ENCODE data around the gene EPHB1.
"Not testable (repeated sequence)": the region's sequence is repeated elsewhere in the genome, so short reads cannot be mapped to it uniquely, and the experiment has no call there.

Gene EPHB1

DNA sequence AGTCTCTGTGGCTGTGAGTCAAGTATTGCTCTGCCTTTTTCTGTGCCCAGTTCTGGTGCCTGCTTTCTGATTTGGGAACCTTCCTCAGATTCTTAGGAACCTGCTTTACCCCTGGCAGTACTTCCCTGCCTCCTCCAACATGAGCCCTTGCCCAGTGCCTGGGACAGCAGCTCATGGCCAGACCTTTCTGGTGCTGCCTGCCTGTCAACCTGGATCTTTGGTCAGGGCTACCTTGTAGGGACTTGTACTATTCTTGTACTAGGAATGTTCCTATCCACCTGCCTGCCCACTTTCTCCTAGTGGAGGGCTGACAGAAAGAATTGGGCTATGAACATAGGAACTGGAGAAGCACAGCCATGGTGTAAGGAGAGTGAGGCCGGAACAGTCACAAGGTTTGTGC lies 28.8 kb upstream of the EPHB1 start:
- intact Hi-C loops (cut with micrococcal nuclease), result no loop called here
- Mint-ChIP-seq H3K9me3 (no peaks in the 10 kb centered on the region), H3K36me3 (ENCODE audit: low read depth) (no peaks in the 10 kb centered on the region), H3K27ac (no peak overlapping the region), H3K4me1 (ENCODE audit: low read depth) (no peaks in the 10 kb centered on the region), H3K4me3 (no peak overlapping the region), H3K27me3 (no peaks in the 10 kb centered on the region)

DNA sequence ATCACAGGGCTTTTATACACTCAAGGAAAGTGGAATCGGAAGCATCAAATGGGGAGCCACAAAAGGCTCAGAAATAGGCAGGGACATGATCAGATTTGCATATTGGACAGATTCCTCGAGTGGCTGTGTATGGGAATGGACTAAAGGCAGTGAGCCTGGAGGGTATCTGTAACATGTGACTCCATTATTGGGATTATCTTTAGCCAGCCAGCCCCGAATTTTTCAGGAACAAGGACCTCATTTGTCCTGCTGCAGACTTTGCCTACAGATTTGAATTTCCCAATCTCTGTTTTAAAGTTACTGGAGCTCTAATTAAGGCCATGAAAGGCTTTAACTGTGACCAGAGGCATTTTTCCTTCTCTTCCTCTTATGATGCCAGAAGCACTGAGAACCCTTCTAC lies 26.9 kb upstream of the EPHB1 start:
- no peaks in the 10 kb centered on the region for H3K36me3 Mint-ChIP-seq (ENCODE audit: low read depth)
- no peak overlapping the region for H3K4me3 Mint-ChIP-seq
- H3K4me1 Mint-ChIP-seq (ENCODE audit: low read depth), result no peaks in the 10 kb centered on the region
- no peaks in the 10 kb centered on the region for H3K27me3 Mint-ChIP-seq
- H3K9me3 Mint-ChIP-seq, result no peaks in the 10 kb centered on the region
- intact Hi-C loops (cut with micrococcal nuclease), result no loop called here
- H3K27ac Mint-ChIP-seq, result no peak overlapping the region

DNA sequence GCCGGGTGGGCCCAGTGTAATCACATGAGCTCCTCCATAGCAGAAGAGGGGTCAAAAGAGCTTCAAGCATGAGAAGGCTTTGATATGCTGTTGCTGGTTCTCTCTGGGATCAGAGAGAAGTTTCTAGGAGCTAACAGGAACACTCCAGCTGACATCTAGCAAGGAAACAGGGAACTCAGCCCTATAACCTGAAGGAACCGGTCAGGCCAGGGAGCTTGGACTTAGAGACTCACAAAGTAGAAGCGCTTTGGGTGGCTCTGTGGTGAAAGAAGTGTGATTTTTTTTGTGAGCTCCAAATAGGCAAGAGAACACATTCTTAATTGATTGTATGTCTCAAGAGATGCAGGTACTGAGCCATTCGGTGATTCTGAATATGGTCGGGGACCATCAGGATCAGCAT lies 26.2 kb upstream of the EPHB1 start:
- Mint-ChIP-seq H3K27ac (no peak overlapping the region), H3K36me3 (ENCODE audit: low read depth) (no peaks in the 10 kb centered on the region), H3K9me3 (no peaks in the 10 kb centered on the region), H3K27me3 (no peaks in the 10 kb centered on the region), H3K4me3 (no peak overlapping the region), H3K4me1 (ENCODE audit: low read depth) (no peaks in the 10 kb centered on the region)
- intact Hi-C loops (cut with micrococcal nuclease), result no loop called here

DNA sequence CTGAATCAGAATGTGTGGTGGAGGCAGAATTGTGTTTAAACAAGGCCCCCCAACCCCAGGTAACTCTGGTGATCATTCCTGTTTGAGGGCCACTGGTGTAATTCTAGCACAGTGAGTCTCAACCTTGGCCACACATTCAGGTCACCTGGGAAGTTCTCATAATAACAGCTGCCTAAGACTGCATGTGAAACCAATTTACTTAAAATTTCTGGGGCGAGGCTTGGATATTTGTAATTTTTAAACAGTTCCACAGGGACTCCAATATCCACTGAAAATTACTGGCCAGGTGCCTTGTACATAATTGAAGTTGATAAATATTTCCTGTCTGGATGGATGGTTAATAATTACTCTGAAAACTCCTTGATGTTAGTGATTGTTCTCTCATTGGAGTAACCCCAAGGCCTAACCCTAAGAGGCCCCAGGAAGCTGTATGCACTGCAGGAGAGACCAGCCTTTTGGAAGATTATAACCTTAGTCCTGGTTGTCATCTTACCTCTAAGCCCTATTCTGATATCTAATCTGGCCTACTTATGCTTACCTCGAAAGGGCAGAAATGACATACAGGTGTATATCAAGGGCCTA lies 25.7 kb upstream of the EPHB1 start:
- no peaks in the 10 kb centered on the region for H3K27me3 Mint-ChIP-seq
- H3K4me1 Mint-ChIP-seq (ENCODE audit: low read depth), result no peaks in the 10 kb centered on the region
- H3K4me3 Mint-ChIP-seq, result no peak overlapping the region
- H3K9me3 Mint-ChIP-seq, result no peaks in the 10 kb centered on the region
- no peak overlapping the region for H3K27ac Mint-ChIP-seq
- intact Hi-C loops (cut with micrococcal nuclease), result no loop called here
- H3K36me3 Mint-ChIP-seq (ENCODE audit: low read depth), result no peaks in the 10 kb centered on the region

DNA sequence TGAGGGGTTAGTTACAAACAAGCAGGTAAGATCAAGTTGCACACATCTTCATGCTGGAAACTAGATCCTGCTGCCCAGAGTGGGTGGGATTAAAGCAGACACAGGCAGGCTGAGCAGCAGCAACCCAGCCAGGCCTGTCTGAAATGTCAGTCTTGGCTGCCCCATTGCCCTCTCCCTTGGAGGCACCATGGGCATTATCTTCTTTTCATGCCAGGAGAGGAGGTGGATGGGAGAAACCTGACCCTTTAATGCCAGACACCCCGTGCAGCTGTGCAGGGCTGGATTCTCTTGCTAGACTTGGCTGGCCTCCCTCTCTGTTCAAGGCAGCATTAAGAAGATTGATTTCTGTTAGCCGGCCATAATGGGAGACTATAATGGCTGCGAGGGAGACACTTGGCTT lies 23.0 kb upstream of the EPHB1 start:
- Mint-ChIP-seq H3K36me3 (ENCODE audit: low read depth) (no peaks in the 10 kb centered on the region), H3K4me1 (ENCODE audit: low read depth) (no peaks in the 10 kb centered on the region)

DNA sequence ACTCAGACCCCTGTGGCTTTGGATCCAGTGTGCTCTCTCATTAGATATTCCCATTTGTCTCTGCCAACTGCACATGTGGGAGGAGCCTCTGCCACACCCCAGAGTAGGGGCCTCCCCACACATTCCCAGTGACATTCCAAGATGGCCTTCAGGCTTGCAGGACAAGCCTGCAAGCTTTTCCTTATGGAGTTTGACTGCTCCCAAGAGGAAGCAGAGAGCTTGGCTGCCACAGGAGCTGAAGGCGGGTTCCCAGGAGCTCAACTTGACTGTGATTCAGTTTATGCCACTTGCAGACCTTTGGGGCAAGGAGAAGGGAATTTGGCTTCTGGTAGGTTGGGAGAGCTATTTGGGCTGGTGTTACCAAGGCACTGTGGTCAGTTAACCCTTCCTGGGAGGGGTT lies 22.5 kb upstream of the EPHB1 start:
- no peaks in the 10 kb centered on the region for H3K27me3 Mint-ChIP-seq
- H3K9me3 Mint-ChIP-seq, result no peaks in the 10 kb centered on the region
- H3K4me3 Mint-ChIP-seq, result no peak overlapping the region
- intact Hi-C loops (cut with micrococcal nuclease), result no loop called here
- no peaks in the 10 kb centered on the region for H3K36me3 Mint-ChIP-seq (ENCODE audit: low read depth)
- H3K4me1 Mint-ChIP-seq (ENCODE audit: low read depth), result no peaks in the 10 kb centered on the region
- H3K27ac Mint-ChIP-seq, result no peak overlapping the region

More for the DNA sequence above, 23.0 kb upstream of the EPHB1 start:
- Mint-ChIP-seq H3K27me3 (no peaks in the 10 kb centered on the region), H3K4me3 (no peak overlapping the region), H3K9me3 (no peaks in the 10 kb centered on the region), H3K27ac (no peak overlapping the region)
- intact Hi-C loops (cut with micrococcal nuclease), result no loop called here

DNA sequence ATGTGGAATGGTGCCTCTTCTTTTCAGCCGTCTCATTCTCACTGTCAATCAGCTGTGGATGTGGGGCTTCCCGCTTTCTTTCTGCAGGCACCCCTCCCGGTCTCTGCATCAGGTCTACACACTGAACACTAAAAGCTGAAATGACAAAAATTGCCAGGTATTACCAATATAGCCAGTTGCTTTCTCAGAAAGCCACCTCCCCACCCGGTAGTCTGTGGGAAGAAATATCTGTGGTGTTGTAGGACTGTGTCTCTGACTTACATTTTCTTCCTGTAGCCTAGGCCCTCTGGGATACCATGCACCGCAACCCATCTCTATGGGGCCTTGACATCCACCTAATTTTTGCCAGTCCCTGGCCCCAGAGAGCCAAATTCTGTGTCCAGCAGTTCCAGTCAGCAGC lies 19.2 kb upstream of the EPHB1 start:
- Mint-ChIP-seq H3K4me3 (no peak overlapping the region), H3K9me3 (no peaks in the 10 kb centered on the region), H3K27ac (no peak overlapping the region), H3K27me3 (no peaks in the 10 kb centered on the region), H3K4me1 (ENCODE audit: low read depth) (no peaks in the 10 kb centered on the region), H3K36me3 (ENCODE audit: low read depth) (no peaks in the 10 kb centered on the region)
- intact Hi-C loops (cut with micrococcal nuclease), result no loop called here

DNA sequence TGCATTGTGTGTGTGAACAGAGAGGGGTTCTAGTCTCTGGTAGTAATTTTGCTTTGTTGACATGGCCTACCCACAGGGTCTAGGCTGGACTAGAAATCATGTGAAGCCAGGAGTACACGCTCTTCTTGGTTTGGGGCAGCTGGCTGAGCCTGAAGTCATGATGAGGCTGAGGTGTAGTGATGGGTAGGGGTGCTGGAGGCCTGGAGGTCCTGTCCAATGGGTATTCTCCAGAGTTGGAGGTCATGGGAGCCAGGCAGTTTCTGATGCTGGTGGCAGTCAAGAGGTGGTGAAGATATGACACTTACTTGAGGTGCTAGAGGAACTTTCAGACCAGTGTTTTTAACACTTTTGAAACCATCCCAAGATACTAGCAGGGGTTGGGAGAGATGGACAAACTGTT lies 18.5 kb upstream of the EPHB1 start:
- intact Hi-C loops (cut with micrococcal nuclease), result no loop called here
- no peak overlapping the region for H3K4me3 Mint-ChIP-seq
- no peaks in the 10 kb centered on the region for H3K36me3 Mint-ChIP-seq (ENCODE audit: low read depth)
- no peaks in the 10 kb centered on the region for H3K27me3 Mint-ChIP-seq
- no peaks in the 10 kb centered on the region for H3K4me1 Mint-ChIP-seq (ENCODE audit: low read depth)
- H3K27ac Mint-ChIP-seq, result no peak overlapping the region
- H3K9me3 Mint-ChIP-seq, result no peaks in the 10 kb centered on the region

DNA sequence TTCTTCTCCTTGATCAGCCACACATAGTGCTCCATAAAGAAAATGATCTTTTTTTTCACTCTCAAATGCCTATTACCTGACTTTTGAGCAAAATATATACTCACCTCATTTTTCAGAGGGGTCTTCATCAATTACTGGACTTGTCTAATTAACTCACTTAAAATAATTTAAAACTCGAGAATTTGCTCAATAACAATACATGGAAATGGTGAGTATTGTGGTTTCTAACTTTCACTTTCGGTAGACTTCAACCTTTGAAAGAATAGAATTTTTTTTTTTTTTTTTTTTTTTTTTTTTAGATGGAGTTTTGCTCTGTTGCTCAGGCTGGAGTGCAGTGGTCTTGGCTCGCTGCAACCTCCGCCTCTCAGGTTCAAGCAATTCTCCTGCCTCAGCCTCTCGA lies 17.7 kb upstream of the EPHB1 start:
- H3K9me3 Mint-ChIP-seq, result no peaks in the 10 kb centered on the region
- intact Hi-C loops (cut with micrococcal nuclease), result no loop called here
- H3K36me3 Mint-ChIP-seq (ENCODE audit: low read depth), result no peaks in the 10 kb centered on the region
- no peaks in the 10 kb centered on the region for H3K27me3 Mint-ChIP-seq
- no peaks in the 10 kb centered on the region for H3K4me1 Mint-ChIP-seq (ENCODE audit: low read depth)
- no peak overlapping the region for H3K27ac Mint-ChIP-seq
- H3K4me3 Mint-ChIP-seq, result no peak overlapping the region

DNA sequence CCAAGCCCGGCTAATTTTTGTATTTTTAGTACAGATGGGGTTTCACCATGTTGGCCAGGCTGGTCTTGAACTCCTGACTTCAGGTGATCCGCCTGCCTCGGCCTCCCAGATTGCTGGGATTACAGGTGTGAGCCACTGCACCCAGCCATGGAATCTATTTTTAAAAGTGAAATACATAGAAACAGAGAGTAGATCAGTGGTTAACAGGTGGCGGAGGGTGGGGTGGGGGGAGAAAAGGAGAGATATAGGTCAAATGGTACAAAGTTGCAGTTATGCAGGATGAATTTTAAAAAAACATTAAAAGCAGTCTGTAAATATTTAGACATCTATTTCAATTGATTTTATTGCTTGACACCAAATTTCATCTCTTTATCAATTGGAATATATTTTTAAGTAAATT lies 6.8 kb upstream of the EPHB1 start:
- H3K27ac Mint-ChIP-seq; H3K4me3 Mint-ChIP-seq; H3K9me3 Mint-ChIP-seq; H3K27me3 Mint-ChIP-seq; intact Hi-C loops (cut with micrococcal nuclease); H3K36me3 Mint-ChIP-seq (ENCODE audit: low read depth): not testable (repeated sequence)
- H3K4me1 Mint-ChIP-seq (ENCODE audit: low read depth), result peaks cover 20% of the 10 kb centered on the region

DNA sequence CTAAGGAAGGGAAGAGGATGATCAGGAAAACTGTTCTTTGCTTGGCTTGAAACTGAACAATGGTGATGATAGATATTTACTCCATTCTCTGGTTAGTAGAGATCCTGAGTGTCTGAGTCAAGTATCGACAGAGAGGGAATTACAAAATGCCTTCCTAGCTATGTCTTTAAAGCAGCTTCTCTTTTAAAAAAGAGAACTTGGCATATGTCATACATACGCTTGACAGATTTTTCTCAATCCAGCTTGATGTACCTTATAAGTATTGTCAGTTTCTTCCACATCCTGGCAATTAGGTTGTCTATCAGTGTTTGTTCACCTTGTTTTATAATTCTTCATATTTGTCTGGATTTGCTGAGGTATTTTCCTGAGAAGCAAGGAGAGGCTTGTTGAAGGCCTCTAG lies 5.0 kb upstream of the EPHB1 start:
- peaks cover 15% of the 10 kb centered on the region for H3K27me3 Mint-ChIP-seq
- no peak overlapping the region for H3K4me3 Mint-ChIP-seq
- intact Hi-C loops (cut with micrococcal nuclease), result no loop called here
- H3K27ac Mint-ChIP-seq, result no peak overlapping the region
- H3K9me3 Mint-ChIP-seq, result no peaks in the 10 kb centered on the region
- peaks cover 26% of the 10 kb centered on the region for H3K4me1 Mint-ChIP-seq (ENCODE audit: low read depth)
- H3K36me3 Mint-ChIP-seq (ENCODE audit: low read depth), result no peaks in the 10 kb centered on the region

DNA sequence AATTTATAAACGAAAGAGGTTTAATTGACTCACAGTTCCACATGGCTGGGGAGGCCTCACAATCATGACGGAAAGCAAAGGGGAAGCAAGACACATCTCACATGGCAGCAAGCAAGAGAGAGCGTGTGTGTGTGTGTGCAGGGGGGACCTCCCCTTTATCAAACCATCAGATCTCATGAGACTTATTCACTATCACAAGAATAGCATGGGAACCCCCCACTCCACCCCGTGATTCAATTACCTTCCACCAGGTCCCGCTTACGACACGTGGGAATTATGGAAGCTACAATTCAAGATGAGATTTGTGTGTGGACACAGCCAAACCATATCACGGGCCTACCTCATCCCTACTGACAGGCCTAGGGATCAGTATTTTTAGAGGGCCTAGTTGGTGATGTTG lies 3.1 kb upstream of the EPHB1 start:
- Mint-ChIP-seq H3K4me3 (no peak overlapping the region), H3K27ac (no peak overlapping the region), H3K4me1 (ENCODE audit: low read depth) (peaks cover 33% of the 10 kb centered on the region), H3K27me3 (peaks cover 33% of the 10 kb centered on the region), H3K36me3 (ENCODE audit: low read depth) (no peaks in the 10 kb centered on the region), H3K9me3 (no peaks in the 10 kb centered on the region)
- intact Hi-C loops (cut with micrococcal nuclease), result no loop called here

DNA sequence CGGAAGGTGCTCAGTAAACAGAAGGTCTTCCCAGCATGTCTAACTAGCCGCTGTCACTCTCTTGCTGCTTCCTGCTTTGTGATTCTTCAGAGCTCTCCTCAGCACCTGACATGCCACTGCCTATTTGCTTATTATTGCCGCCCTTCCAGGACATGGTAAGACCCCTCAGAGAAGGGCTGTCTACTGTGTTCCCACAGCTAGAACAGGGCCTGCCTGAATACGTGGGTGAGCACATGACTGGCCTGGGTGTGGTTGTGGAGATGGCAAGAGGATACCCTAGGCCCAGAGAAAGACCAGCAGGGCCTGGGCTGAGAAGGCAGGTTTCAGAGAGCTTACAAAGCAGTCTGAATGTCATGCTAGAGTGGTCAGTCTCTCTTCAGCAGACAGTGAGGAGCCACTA lies 2.4 kb upstream of the EPHB1 start:
- H3K4me1 Mint-ChIP-seq (ENCODE audit: low read depth), result peaks cover 33% of the 10 kb centered on the region
- intact Hi-C loops (cut with micrococcal nuclease), result no loop called here
- H3K9me3 Mint-ChIP-seq, result no peaks in the 10 kb centered on the region
- H3K36me3 Mint-ChIP-seq (ENCODE audit: low read depth), result no peaks in the 10 kb centered on the region
- H3K4me3 Mint-ChIP-seq, result no peak overlapping the region
- peaks cover 40% of the 10 kb centered on the region for H3K27me3 Mint-ChIP-seq
- H3K27ac Mint-ChIP-seq, result no peak overlapping the region

DNA sequence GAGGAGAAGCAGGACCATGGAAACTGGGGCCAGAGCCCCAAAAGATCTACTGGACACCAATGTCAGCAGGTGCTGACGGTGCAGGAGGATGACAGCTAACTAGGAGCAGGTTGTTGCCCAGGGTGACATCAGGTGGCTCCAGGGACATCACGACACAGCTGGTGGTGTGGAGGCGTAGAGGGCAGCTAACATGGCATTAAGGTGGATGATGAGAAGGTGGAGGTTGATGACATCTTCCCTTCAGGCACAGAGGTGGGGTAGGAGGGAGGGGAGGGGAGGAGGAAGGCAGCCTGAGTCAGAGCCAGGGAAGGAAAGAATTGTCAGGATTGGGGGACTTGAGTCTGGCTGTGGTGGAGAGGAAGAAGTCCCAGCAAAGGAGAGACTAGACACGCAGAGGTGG lies 1.5 kb upstream of the EPHB1 start:
- H3K9me3 Mint-ChIP-seq, result no peaks in the 10 kb centered on the region
- peaks cover 49% of the 10 kb centered on the region for H3K27me3 Mint-ChIP-seq
- no peaks in the 10 kb centered on the region for H3K36me3 Mint-ChIP-seq (ENCODE audit: low read depth)
- no peak overlapping the region for H3K27ac Mint-ChIP-seq
- H3K4me3 Mint-ChIP-seq, result no peak overlapping the region
- H3K4me1 Mint-ChIP-seq (ENCODE audit: low read depth), result peaks cover 33% of the 10 kb centered on the region
- intact Hi-C loops (cut with micrococcal nuclease), result no loop called here

DNA sequence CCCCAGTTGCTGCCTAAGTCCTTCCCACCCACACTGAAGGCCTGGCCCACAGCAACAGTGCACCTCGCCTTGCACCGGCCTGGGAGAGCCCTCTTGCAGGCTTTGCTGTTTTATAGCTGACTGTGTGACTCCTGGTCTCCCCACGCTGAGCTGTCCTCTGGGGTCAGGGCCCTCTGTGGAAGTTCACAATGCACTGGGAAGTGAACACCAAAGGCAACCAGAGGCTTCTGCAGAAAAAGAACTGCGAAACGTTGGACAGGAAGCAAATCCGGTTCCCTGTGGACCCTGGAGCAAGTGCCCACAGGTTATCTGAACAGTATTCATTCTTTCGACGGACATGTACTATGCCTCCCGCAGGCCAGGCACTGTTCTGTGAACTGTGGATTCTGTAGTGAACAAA lies 737 bp upstream of the EPHB1 start:
- intact Hi-C loops (cut with micrococcal nuclease), result loop anchor here (2.0 kb wide), 2 partner anchors 452 to 710 kb away; no protein-coding TSS in a partner anchor

More for the DNA sequence above, 737 bp upstream of the EPHB1 start:
- H3K9me3 Mint-ChIP-seq, result no peaks in the 10 kb centered on the region
- no peak overlapping the region for H3K4me3 Mint-ChIP-seq
- H3K27ac Mint-ChIP-seq, result no peak overlapping the region
- H3K36me3 Mint-ChIP-seq (ENCODE audit: low read depth), result no peaks in the 10 kb centered on the region
- H3K4me1 Mint-ChIP-seq (ENCODE audit: low read depth), result peaks cover 25% of the 10 kb centered on the region
- H3K27me3 Mint-ChIP-seq, result peaks cover 52% of the 10 kb centered on the region

Measured in dendritic cell treated with granulocyte-macrophage colony-stimulating factor and Interleukin-4, amounts not matched to agents 40 ng/mL and 50 ng/mL, for 4 days (primary cell).